Activated CD8-positive, alpha-beta memory T cell treated with anti-CD3 and anti-CD28 coated beads for 24 hours (primary cell): Measurements from ENCODE around the gene RARRES2.
"Not testable (repeated sequence)": the region's sequence is repeated elsewhere in the genome, so short reads cannot be mapped to it uniquely, and the experiment has no call there.

Source experiments
- DNase-seq: peaks from one replicate; pipeline ENCODE4 v3.0.0-alpha.2; 2020

RARRES2 gene

GRCh38 chr7:150313870-150314269 lies 27.6 kb downstream of the RARRES2 start:
- no peak for DNase-seq

- DNase-seq: no peak
Observed at GRCh38 chr7:150313367-150313809, 28.0 kb downstream of the RARRES2 start.

GRCh38 chr7:150312649-150313366 lies 28.6 kb downstream of the RARRES2 start:
- not testable (repeated sequence) for DNase-seq

- no peak for DNase-seq
Observed at GRCh38 chr7:150311711-150312110, 29.7 kb downstream of the RARRES2 start.

GRCh38 chr7:150311146-150311545 lies 30.3 kb downstream of the RARRES2 start:
- no peak for DNase-seq

GRCh38 chr7:150308575-150308974 lies 32.9 kb downstream of the RARRES2 start:
- DNase-seq: no peak

- no peak for DNase-seq
Observed at GRCh38 chr7:150307904-150308303, 33.5 kb downstream of the RARRES2 start.

GRCh38 chr7:150307129-150307528 lies 34.3 kb downstream of the RARRES2 start:
- no peak for DNase-seq

GRCh38 chr7:150306377-150306776 lies 35.1 kb downstream of the RARRES2 start:
- DNase-seq: not testable (repeated sequence)

- DNase-seq: not testable (repeated sequence)
Observed at GRCh38 chr7:150305903-150306284, 35.5 kb downstream of the RARRES2 start.

GRCh38 chr7:150305259-150305902 lies 36.0 kb downstream of the RARRES2 start:
- DNase-seq: not testable (repeated sequence)

- DNase-seq: not testable (repeated sequence)
Observed at GRCh38 chr7:150304499-150305258, 36.8 kb downstream of the RARRES2 start.

- not testable (repeated sequence) for DNase-seq
Observed at GRCh38 chr7:150302908-150303310, 38.5 kb downstream of the RARRES2 start.

- not testable (repeated sequence) for DNase-seq
Observed at GRCh38 chr7:150297978-150298377, 43.5 kb downstream of the RARRES2 start.

GRCh38 chr7:150296802-150297201 lies 44.6 kb downstream of the RARRES2 start:
- not testable (repeated sequence) for DNase-seq

GRCh38 chr7:150295614-150296013 lies 45.8 kb downstream of the RARRES2 start:
- not testable (repeated sequence) for DNase-seq

GRCh38 chr7:150295027-150295426 lies 46.4 kb downstream of the RARRES2 start:
- DNase-seq: not testable (repeated sequence)

GRCh38 chr7:150290317-150290716 lies 51.1 kb downstream of the RARRES2 start:
- DNase-seq: not testable (repeated sequence)

GRCh38 chr7:150288816-150289215 lies 52.6 kb downstream of the RARRES2 start:
- DNase-seq: not testable (repeated sequence)
